HG02970 (cell line): ENCODE results near the gene BTN3A1.
"Not testable (repeated sequence)": the region's sequence is repeated elsewhere in the genome, so short reads cannot be mapped to it uniquely, and the experiment has no call there.

Experiments used
- ATAC-seq: cut with Tn5 transposase; IDR thresholded peaks from one replicate; pipeline ENCODE4 v1.9.1; 2021; ENCODE audit warnings: mild to moderate bottlenecking, moderate library complexity, moderate number of reproducible peaks; ENCODE audit not compliant: unreplicated experiment, low FRiP score

BTN3A1 gene

GRCh38 chr6:26437550-26437949 lies 35.5 kb downstream of the BTN3A1 start:
- ATAC-seq: no peak

DNA sequence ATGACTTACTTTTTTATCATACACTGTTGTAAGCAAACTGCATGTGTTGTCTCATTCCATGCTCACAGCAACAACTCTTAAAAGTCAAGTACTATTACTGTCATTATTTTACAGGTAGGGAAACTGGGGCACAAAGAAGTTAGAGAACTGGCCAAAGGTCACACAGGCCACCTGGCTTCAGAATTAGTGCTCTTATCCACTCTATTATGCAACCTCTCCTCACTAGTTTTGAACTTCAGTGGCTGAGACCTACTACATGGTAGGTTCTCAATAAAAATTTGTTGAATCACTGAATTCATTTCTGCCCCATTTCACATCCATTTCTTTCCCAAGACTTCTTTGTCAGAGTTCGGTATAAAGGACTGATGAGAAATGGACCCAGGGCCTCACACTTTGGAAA lies 35.9 kb downstream of the BTN3A1 start:
- no peak for ATAC-seq

DNA sequence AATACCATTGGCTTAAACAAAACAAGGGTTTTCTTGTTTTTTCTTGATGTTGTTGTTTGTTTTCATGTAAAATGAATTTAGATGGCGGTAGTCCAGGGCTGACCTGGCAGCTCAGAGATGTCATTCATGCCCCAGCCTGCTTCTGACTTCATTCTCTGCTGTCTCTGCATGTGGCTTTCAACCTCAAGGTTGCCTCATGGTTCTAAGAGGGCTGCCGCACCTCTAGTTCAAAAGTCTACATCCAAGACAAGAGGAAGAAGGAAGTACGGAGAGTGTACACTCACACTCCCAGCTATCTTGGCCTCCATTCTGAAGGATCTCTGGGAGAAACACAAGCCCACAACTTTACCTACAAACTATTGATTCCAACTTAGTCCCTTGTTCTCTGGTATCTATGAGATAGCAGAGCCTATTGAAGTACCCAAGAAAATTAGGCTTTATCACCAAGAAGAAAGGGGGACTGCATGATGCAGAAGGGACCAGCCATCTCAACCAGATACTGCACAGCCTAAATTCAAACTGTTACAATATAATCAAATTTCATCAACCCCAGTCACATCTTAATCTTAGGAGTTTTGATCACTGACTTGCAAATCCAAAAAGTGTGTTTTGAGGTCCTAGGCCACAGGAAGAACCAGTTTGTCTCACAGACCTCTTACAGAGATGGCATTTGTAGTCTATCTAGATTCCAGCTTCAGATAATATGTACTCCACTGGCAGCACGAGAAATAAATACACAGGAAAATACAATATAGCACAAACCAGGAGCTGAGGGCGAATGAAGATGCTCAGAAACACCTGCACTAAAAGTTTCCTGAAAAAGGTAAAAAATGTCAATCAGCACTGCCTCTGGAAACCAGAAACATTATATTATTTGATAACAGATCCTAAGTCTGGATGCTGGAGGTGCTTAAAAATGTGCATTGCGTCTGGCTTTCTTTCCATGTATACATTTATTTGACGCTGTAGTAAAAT lies 37.4 kb downstream of the BTN3A1 start:
- ATAC-seq: no peak

DNA sequence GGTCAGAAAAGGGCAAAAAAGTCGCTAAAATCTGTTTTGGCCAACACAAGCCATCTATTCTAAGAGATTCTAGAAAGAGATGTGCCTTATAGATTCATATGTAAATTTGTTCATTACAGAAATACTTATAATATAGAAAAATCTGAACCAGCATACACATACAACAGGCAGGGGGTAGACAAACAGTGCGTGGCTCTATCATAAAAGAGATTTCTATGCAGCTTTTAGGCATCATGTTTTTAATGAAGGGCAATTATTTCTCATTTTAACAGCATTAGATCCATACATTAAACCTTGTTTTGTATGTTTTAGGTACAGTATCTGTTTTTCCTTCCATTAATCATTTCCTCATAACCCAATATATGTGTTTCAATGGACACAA lies 38.9 kb downstream of the BTN3A1 start:
- no peak for ATAC-seq

- no peak for ATAC-seq
Measured at GRCh38 chr6:26441977-26442376, 39.9 kb downstream of the BTN3A1 start.

DNA sequence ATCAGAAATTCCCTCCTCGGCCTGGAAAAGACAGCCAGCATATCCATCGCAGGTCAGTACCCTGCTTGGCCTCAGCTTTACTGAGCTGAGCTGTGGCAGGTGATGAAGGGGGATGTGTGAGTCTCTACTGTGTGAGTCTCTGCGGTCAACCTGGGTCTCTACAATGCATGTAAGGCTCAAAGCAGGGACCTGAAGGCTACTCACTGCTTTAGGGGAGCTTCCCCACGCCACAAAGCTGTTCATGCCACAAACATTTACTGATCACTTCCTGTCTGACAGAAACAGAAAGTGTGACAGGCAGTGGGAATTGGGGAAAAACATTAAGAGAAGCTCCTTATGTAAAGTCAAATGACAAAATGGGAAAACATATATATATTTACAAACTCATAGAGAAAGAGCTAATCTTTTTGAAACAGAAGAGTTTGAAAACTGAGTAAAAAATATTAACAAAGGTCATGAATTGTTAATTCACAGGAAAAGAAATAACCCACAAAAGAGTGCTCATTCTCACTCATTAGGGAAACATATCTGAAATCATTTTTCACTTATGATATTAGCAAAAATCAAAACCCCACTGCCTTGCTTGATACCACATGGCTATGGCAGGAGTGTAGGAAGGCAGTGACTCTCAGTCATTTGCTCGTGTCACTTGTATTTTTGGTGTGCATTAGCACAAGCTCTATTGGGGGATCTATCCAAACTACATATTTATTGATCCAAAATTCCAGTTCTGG lies 44.0 kb downstream of the BTN3A1 start:
- no peak for ATAC-seq

DNA sequence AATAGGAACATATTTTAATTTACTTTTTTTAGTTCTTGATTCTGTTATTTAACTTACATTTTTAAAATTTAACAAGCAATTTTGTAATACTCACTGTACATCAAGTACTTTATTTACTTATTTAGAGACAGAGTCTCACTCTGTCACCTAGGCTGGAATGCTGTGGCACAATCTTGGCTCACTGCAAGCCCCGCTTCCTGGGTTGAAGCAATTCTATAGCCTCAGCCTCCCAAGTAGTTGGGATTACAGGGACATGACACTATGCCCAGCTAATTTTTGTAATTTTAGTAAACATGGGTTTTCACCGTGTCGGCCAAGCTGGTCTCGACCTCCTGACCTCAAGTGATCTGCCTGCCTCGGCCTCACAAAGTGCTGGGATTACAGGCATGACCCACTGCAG lies 45.2 kb downstream of the BTN3A1 start:
- ATAC-seq: no peak

DNA sequence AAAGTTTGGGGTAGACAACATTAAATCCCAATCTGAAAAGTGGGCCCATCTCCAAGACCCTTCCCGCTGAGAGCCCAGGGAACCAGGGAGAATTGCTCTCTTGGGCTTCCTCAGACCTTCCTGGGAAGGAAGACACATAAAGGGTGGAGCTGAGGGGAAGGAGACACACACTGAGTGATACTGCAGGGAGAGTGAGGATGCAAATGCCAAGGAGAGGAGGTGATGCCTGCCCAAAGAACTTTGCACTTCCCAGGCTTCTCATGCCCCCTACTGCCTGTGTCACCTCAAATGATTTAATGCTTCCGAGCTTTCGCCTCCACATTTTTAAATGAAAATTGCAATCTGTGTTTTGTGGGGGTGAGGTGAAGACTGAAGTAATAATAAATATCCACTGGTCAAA lies 48.2 kb downstream of the BTN3A1 start:
- ATAC-seq: no peak

DNA sequence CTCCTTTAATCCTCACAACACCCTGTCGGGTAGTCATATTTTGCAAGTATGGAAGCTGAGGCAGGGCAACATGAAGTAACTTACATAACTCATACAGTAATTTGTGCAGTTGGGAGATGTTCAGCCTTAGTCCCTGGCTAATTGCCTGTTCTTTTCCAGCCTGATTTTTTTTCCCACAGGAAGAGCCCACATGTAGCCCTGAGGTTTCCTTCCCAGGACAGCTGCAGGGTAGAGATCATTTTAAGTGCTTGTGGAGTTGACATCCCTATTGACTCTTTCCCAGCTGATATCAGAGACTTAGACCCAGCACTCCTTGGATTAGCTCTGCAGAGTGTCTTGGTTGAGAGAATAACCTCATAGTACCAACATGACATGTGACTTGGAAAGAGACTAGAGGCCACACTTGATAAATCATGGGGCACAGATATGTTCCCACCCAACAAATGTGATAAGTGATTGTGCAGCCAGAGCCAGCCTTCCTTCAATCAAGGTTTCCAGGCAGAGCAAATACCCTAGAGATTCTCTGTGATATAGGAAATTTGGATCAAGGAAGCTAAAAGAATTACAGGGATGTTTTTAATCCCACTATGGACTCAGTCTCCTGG lies 50.7 kb downstream of the BTN3A1 start:
- ATAC-seq: no peak

DNA sequence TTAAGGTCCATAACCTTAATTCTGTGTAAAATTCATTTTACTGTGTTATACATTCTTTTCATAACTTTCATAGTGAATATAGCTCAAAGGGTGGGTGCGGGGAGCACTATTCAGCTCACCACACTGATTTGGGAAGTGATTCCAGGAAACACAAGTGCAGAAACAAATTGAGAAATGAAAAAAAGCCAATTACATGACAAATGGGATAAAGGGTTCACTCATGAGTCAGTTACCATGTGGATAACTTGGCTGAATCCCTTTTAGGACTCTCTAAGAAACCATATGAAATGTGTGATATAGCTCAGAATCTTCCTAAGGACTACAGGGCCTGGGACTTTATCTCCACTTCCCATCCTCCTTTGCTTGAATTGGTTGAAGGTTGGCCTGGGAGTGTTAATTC lies 52.6 kb downstream of the BTN3A1 start:
- ATAC-seq: no peak

- ATAC-seq: no peak
Measured at GRCh38 chr6:26455357-26455970, 53.4 kb downstream of the BTN3A1 start.

- ATAC-seq: peak; percentile 22
Measured at GRCh38 chr6:26457264-26457805, 55.3 kb downstream of the BTN3A1 start.

DNA sequence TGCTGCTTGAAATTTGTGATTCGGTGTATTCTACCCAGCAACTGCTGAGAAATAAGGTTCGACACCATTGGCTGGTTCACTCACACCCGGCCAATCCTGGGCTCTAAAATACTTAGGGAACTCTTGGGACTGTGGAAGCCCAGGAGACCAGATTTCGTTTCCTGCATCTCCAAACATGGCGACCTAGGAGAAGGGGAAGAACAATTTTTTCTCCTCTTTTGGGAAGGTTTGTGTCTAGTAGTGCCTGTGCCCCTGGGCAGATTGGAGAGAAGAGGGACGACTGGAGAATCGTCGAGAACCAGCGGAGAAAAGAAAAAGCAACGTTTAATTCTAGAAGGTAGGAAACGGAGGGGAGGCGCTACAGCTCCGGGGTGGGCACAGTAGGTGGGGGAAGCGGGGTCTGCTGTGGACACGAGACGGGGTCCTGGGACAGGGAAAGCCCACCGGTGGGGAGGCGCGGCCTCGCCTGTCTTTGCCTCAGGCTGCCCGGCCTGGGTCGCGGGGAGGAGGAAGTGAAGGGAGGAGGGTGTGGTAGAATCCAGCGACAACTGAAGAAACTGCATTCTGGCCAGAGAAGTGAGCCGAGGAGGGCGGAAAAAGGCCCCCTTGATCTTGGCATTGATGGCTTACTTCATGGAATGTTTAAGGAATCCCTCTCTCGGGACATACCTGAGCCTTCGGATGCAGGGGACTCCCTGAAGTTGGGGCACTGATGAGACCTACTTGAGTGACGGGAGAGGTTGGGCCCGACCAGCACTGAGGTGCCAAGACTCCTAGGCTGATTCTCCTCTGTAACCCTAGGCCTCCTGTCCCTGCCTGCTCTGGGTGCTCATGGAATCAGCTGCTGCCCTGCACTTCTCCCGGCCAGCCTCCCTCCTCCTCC lies 56.0 kb downstream of the BTN3A1 start, which contains the start of gene BTN2A1:
Gene BTN2A1, plus strand, starts transcription at position 150 of the 883 bp plus-strand sequence. Its CDS starts 682 bp downstream, at position 832.
- peak; percentile 89 for ATAC-seq

- no peak for ATAC-seq
Measured at GRCh38 chr6:26459023-26459810, 57.1 kb downstream of the BTN3A1 start.

GRCh38 chr6:26461353-26461752 lies 59.3 kb downstream of the BTN3A1 start:
- ATAC-seq: not testable (repeated sequence)

DNA sequence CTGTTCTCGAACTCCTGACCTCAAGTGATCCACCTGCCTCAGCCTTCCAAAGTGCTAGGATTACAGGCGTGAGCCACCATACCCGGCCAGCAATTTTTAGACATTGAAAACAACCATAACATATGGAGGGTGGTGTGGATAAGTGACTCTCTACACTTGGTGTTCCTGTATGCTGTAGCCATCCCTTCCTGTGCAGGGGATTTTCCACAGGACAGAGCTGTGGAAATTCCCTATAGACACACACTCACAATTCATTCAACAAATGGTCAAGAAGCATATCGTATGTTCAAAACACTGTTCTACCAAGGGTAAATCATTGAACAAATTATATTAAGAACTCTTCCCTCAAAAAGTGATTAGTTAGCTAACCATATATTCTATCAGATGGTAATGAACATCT lies 61.9 kb downstream of the BTN3A1 start:
- no peak for ATAC-seq

DNA sequence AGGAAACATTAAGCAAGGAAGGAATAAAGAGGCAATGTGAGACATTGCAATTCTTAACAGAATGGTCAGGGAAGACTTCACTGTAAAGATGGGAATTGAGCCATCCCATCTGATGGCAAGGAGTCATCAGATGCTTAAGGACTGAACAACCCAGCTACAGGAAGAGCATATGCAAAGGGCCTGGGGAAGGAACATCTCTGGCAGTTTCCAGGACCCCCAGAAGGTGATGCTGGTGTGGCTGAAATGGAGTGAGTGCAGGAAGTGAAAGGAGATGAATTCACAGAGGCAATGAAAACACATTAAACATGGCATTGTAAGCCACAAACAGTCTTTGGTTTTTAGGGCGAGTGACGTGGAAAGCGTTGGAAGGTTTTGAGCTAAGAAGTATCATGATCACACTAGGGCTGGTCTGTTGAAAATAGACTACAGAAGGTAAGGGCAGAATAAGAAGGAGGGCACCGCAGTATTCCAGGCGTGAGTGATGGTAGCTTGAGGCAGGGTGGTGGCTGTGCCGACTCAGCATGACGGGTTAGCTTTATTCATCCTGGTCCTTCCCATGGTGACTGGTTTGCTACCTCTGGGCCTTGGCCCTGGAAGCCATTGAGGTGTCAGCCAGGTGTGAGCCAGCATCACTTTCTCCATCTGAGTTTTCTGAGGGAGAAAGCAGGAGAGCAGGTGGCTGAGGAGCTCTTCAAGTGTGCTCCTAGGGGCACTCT lies 62.5 kb downstream of the BTN3A1 start:
- ATAC-seq: no peak
